Lung (tissue), 12 donors: ENCODE results near the gene ILF3. TPM values are rescaled to one million over a fixed set of nuclear protein-coding genes. Genes with fewer than 3 reads are reported as not detected.

ENCODE experiments used
- ATAC-seq: fragments of 200-7000 bp; cut with Tn5 transposase; one replicate; pipeline ENCODE4 v1.9.1; 2020; ENCODE audit warnings: moderate number of reproducible peaks; ENCODE audit not compliant: insufficient read depth, low FRiP score
- DNase-seq, 3 donors: peaks; one replicate each; pipeline ENCODE4 v3.0.0-alpha.2; 2013 to 2017
- H3K27ac ChIP-seq, 2 donors: one replicate each; pipeline ENCODE4 v1.5.1; 2013; ENCODE audit warnings: mild to moderate bottlenecking in 2 of 2, moderate library complexity in 2 of 2, control low read depth in 1 of 2, inconsistent platforms in 1 of 2, low read depth in 1 of 2, low read length in 1 of 2
- H3K27me3 ChIP-seq, 3 donors: one replicate each; pipeline ENCODE4 v1.5.1; 2013; ENCODE audit warnings: low read length in 2 of 3; ENCODE audit not compliant: control insufficient read depth in 3 of 3, insufficient read depth in 3 of 3
- H3K36me3 ChIP-seq, 4 donors: one replicate each; pipeline ENCODE4 v1.5.1; 2013; ENCODE audit warnings: low read length in 4 of 4, mild to moderate bottlenecking in 1 of 4, moderate library complexity in 1 of 4; ENCODE audit not compliant: control insufficient read depth in 4 of 4, insufficient read depth in 4 of 4
- H3K4me1 ChIP-seq, 5 donors: one replicate each; pipeline ENCODE4 v1.5.1; 2013; ENCODE audit warnings: low read length in 5 of 5, mild to moderate bottlenecking in 2 of 5, moderate library complexity in 1 of 5; ENCODE audit not compliant: control insufficient read depth in 5 of 5, insufficient read depth in 5 of 5
- H3K4me3 ChIP-seq: one replicate; pipeline ENCODE4 v1.5.1; 2013; ENCODE audit warnings: mild to moderate bottlenecking, control low read depth, moderate library complexity
- H3K9ac ChIP-seq, 2 donors: one replicate each; pipeline ENCODE4 v1.5.1; 2013; ENCODE audit warnings: low read length in 2 of 2, control low read depth in 1 of 2; ENCODE audit not compliant: insufficient read depth in 1 of 2
- H3K9me3 ChIP-seq, 4 donors: one replicate each; pipeline ENCODE4 v1.5.1; 2013; ENCODE audit warnings: low read length in 3 of 4, mild to moderate bottlenecking in 1 of 4, moderate library complexity in 1 of 4; ENCODE audit not compliant: control insufficient read depth in 4 of 4, insufficient read depth in 3 of 4
- WGBS, 2 donors: extraction: QIAGEN DNeasy Blood & Tissue Kit; methylation state at CpG; one replicate each; pipeline ENCODE4 v1.1.7; 2013; 5-methylcytosine and 5-hydroxymethylcytosine counted together
- polyA plus RNA-seq, 2 donors: library from polyadenylated mRNA; stranded (reverse); fragments of 200-250 nt; gene quantifications; one replicate each; pipeline ENCODE4 v1.2.1, GENCODE V29; 2013
- total RNA-seq, 2 donors: library from RNA; depleted of rRNA in 1 of 2; stranded (reverse); fragments of >200 nt in 1 of 2; gene quantifications; one replicate each; pipeline ENCODE4 v1.2.1, GENCODE V29; 2014 to 2021
- TF ChIP-seq, protein P1 (sequence below): IDR thresholded peaks from 2 replicates; pipeline ENCODE4 v1.5.1; 2012; ENCODE audit warnings: mild to moderate bottlenecking; ENCODE audit errors: control extremely low read depth, extremely low read depth
- donor health status: control.
- donor health status: control.
- donor health status: Bipolar disorder and iron deficiency.
- donor health status: healthy.
- donor health status: DM: yes; HTN: yes; CAD: no.

Gene ILF3
- total and polyA plus RNA-seq, 4 donors = 105 to 225 (median 131) TPM

GRCh38 chr19:10625003-10625761 is 29.0 kb upstream of the ILF3 start, which contains the start of gene SLC44A2:
TSS of gene SLC44A2 (plus strand) at chr19:10625553. CDS start at chr19:10625634, 81 bp downstream.
- peaks cover 0 to 13% (median 6%) of the 10 kb centered on the region in 5 donors for H3K4me1 ChIP-seq
- ATAC-seq (peak; percentile 87), DNase-seq (peak; percentile 91 to 96 (median 91))
- WGBS, 2 donors = 28 to 43% methylated on average over 48 to 53 of the region's 53 CpGs
- peak within 1 kb of the TSS; percentile 71 for H3K4me3 ChIP-seq
- TF ChIP-seq, protein P1, sequence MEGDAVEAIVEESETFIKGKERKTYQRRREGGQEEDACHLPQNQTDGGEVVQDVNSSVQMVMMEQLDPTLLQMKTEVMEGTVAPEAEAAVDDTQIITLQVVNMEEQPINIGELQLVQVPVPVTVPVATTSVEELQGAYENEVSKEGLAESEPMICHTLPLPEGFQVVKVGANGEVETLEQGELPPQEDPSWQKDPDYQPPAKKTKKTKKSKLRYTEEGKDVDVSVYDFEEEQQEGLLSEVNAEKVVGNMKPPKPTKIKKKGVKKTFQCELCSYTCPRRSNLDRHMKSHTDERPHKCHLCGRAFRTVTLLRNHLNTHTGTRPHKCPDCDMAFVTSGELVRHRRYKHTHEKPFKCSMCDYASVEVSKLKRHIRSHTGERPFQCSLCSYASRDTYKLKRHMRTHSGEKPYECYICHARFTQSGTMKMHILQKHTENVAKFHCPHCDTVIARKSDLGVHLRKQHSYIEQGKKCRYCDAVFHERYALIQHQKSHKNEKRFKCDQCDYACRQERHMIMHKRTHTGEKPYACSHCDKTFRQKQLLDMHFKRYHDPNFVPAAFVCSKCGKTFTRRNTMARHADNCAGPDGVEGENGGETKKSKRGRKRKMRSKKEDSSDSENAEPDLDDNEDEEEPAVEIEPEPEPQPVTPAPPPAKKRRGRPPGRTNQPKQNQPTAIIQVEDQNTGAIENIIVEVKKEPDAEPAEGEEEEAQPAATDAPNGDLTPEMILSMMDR = no peak
- H3K27me3 ChIP-seq = no peaks in the 10 kb centered on the region
- peak within 1 kb of the TSS; percentile 14 to 39 for H3K9ac ChIP-seq
- peak within 1 kb of the TSS; percentile 50 to 90 for H3K27ac ChIP-seq
- H3K36me3 ChIP-seq = peaks cover 3 to 18% (median 11%) of the 10 kb centered on the region in 4 donors
- no peaks in the 10 kb centered on the region for H3K9me3 ChIP-seq

- H3K36me3 ChIP-seq = peaks cover 3 to 18% (median 11%) of the 10 kb centered on the region in 4 donors
- TF ChIP-seq, protein P1 = no peak
- H3K4me3 ChIP-seq = peak overlapping the region; percentile 71
- no peaks in the 10 kb centered on the region for H3K9me3 ChIP-seq
- 49 to 73% methylated on average over 10 of the region's 10 CpGs for WGBS, 2 donors
- DNase-seq = no peak
- H3K9ac ChIP-seq = peak overlapping the region; percentile 14 to 39
- H3K4me1 ChIP-seq = peaks cover 0 to 13% (median 6%) of the 10 kb centered on the region in 5 donors
- ATAC-seq = no peak
- H3K27ac ChIP-seq = peak overlapping the region; percentile 50 to 90
- H3K27me3 ChIP-seq = no peaks in the 10 kb centered on the region
Observed at GRCh38 chr19:10625762-10626138, 28.4 kb upstream of the ILF3 start.

DNA sequence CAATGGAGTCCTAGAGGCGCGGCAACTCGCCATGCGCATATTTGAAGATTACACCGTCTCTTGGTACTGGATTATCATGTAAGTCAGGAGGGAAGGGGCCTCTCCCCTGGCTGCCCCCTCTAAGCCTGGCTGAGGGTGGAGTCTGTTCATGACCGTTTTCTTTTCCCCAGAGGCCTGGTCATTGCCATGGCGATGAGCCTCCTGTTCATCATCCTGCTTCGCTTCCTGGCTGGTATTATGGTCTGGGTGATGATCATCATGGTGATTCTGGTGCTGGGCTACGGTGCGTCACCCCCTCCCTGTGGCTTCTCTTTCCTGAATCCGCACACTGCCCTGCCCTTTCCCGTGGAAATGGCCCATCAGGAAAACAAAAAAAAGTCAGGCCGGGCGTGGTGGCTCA is 22.3 kb upstream of the ILF3 start:
- Histone ChIP-seq H3K9ac (no peak overlapping the region), H3K27me3 (no peaks in the 10 kb centered on the region), H3K36me3 (peaks cover 11 to 52% (median 38%) of the 10 kb centered on the region in 4 donors), H3K4me3 (no peak overlapping the region), H3K9me3 (no peaks in the 10 kb centered on the region), H3K27ac (peak overlapping the region in 1 of 2 donors; percentile 35), H3K4me1 (no peaks in the 10 kb centered on the region)
- TF ChIP-seq, protein P1 = no peak
- WGBS, 2 donors = 83 to 85% methylated on average over 14 of the region's 14 CpGs
- no peak for DNase-seq
- no peak for ATAC-seq
